ENCODE data around the gene CFB. TPM values are rescaled to one million over a fixed set of nuclear protein-coding genes. Genes with fewer than 3 reads are reported as not detected.

CFB gene
- total and polyA plus RNA-seq, 9 of the 15 experiments (the other 6 are each of a cell fraction or from before 2014, with no cell fraction given), result 0.08 to 0.91 (median 0.22) TPM; not detected in 4

GRCh38 chr6:31940256-31940664 lies 5.6 kb upstream of the CFB start:
- no peak overlapping the region; a peak in 1 of 4 replicates for H3K9ac ChIP-seq (ENCODE audit: insufficient read depth in 1 of 2, low read depth in 2 of 2, low read length in 2 of 2)
- ATAC-seq, result peak; percentile 17; the same call in 1 of the 3 replicates
- FAIRE-seq, result no peak
- peak overlapping the region; percentile 9; the same call in 1 of the 2 replicates for H3K4me2 ChIP-seq (ENCODE audit: insufficient read depth, low read length)
- H4K20me1 ChIP-seq (replicated peaks; ENCODE audit: control insufficient read depth, insufficient read depth, low read length), result no peaks in the 10 kb centered on the region
- no peaks in the 10 kb centered on the region for H3K79me2 ChIP-seq (ENCODE audit: control insufficient read depth, insufficient read depth, low read length)
- no peak for DNase-seq (ENCODE audit: extremely low read depth in 1 of 4, low spot score in 3 of 4)
- BruUV-seq (replicated peaks), result no TSS peak
- peaks cover 3 to 9% of the 10 kb centered on the region in 2 experiments; a peak in 4 of 5 replicates for H3K4me1 ChIP-seq (replicated peaks in 1 of 2; ENCODE audit: control insufficient read depth in 2 of 2, insufficient read depth in 2 of 2, low read length in 2 of 2)
- CTCF ChIA-PET (ENCODE audit: low intra/inter-chr PET ratio), result interaction anchor here (0.5 kb wide), 1 partner anchor 14 kb away, joined by 3 read pairs; no protein-coding TSS in a partner anchor
- WGBS (ENCODE audit: insufficient coverage, low coverage, missing lambda C conversion rate), result 6% methylated on average over 6 of the region's 6 CpGs
- H3K9me1 ChIP-seq (ENCODE audit: control insufficient read depth, insufficient read depth, low read length), result no peaks in the 10 kb centered on the region
- intact Hi-C loops (cut with micrococcal nuclease), result no loop called here
- TF ChIP-seq GMEB1 (CRISPR knock-in tag; IDR thresholded peaks at IDR 0.05) (no peak), ZBTB9 (CRISPR knock-in tag; IDR thresholded peaks at IDR 0.05) (no peak), RFX7 (CRISPR knock-in tag; IDR thresholded peaks at IDR 0.05) (no peak), HMG20A (CRISPR knock-in tag; conservative IDR thresholded peaks at IDR 0.05) (no peak), SAP30 (IDR thresholded peaks at IDR 0.05; ENCODE audit: borderline replicate concordance, insufficient read depth, low read depth, low read length, poor library complexity, severe bottlenecking) (peak; percentile 5), CTBP1 (IDR thresholded peaks at IDR 0.05; ENCODE audit: borderline replicate concordance) (peak; percentile 17; the same call in 1 of the 2 replicates), ELF2 (CRISPR knock-in tag; IDR thresholded peaks at IDR 0.05) (no peak), THAP12 (CRISPR knock-in tag; IDR thresholded peaks at IDR 0.05) (0 out of 2 replicates have a peak, but pooled peaks have one; percentile 25), MEF2D (tag; conservative IDR thresholded peaks at IDR 0.05; ENCODE audit: low read depth) (no peak), SAFB2 (IDR thresholded peaks at IDR 0.05; ENCODE audit: borderline replicate concordance, low read depth, low read length, severe bottlenecking) (no peak)
- H3K27ac ChIP-seq (ENCODE audit: extremely low read depth, low read depth, low read length), result no peak overlapping the region
- POLR2A ChIA-PET, result interaction anchor here (0.8 to 1.1 kb wide), 6 partner anchors 9 to 1032 kb away, joined by 3 to 6 read pairs (median 3); no protein-coding TSS in a partner anchor
- no peak overlapping the region for H3K4me3 ChIP-seq
- in situ Hi-C loops (cut with MboI), result no loop called here
- peak overlapping the region; percentile 81 for H2AFZ ChIP-seq (ENCODE audit: low read depth, low read length)
- H3K9me3 ChIP-seq (replicated peaks; ENCODE audit: control insufficient read depth, insufficient read depth, low read depth, low read length), result no peaks in the 10 kb centered on the region
- H3K36me3 ChIP-seq (ENCODE audit: control insufficient read depth, insufficient read depth, low read length), result no peaks in the 10 kb centered on the region
- H3K27me3 ChIP-seq (ENCODE audit: control insufficient read depth in 2 of 2, insufficient read depth in 2 of 2, low read length in 2 of 2), result peaks cover 2 to 26% of the 10 kb centered on the region in 2 experiments; a peak in 3 of 5 replicates
